Right lobe of liver (tissue), 6 donors: ENCODE results near the gene MAP3K12. TPM values are rescaled to one million over a fixed set of nuclear protein-coding genes. Genes with fewer than 3 reads are reported as not detected.

ENCODE experiments used
- ATAC-seq, 4 donors: fragments of 200-7000 bp; cut with Tn5 transposase; one replicate each; pipeline ENCODE4 v1.9.1; 2020; ENCODE audit warnings: mild to moderate bottlenecking in 4 of 4, moderate library complexity in 4 of 4
- DNase-seq, 3 donors: peaks; one replicate each; pipeline ENCODE4 v3.0.0-alpha.2; 2020
- H3K27ac ChIP-seq, 3 donors: fragments of 200-600 bp; one replicate each; pipeline ENCODE4 v1.8.0; 2022
- H3K27me3 ChIP-seq, 2 donors: fragments of 200-600 bp; one replicate each; pipeline ENCODE4 v1.8.0; 2022
- H3K36me3 ChIP-seq, 4 donors: fragments of 200-600 bp; sonication (generic) in 1 of 4; one replicate each; pipeline versions ENCODE4 v1.5.1 to v1.8.0; 2017 to 2022; ENCODE audit warnings: control low read depth in 1 of 4
- H3K4me1 ChIP-seq, 4 donors: fragments of 200-600 bp; sonication (generic) in 1 of 4; one replicate each; pipeline versions ENCODE4 v1.5.1 to v1.8.0; 2017 to 2022; ENCODE audit warnings: control low read depth in 1 of 4
- H3K4me3 ChIP-seq, 3 donors: fragments of 200-600 bp; one replicate each; pipeline ENCODE4 v1.8.0; 2022
- H3K9me3 ChIP-seq, 4 donors: fragments of 200-600 bp; sonication (generic) in 1 of 4; one replicate each; pipeline versions ENCODE4 v1.5.1 to v1.8.0; 2017 to 2022; ENCODE audit warnings: control low read depth in 1 of 4
- POLR2A ChIP-seq: fragments of 450-650 bp; IDR thresholded peaks from one replicate; pipeline ENCODE4 v1.6.1; 2017; ENCODE audit warnings: antibody characterized with exemption, mild to moderate bottlenecking
- WGBS: methylation state at CpG from one replicate; pipeline ENCODE4 v1.1.6; 2018; ENCODE audit warnings: low coverage, low lambda C conversion rate; ENCODE audit not compliant: insufficient coverage; ENCODE audit errors: missing lambda C conversion rate; 5-methylcytosine and 5-hydroxymethylcytosine counted together
- intact Hi-C, 2 donors: fragments of 100-400 bp; cut with DNase I; formaldehyde crosslinking; loops; one replicate each; pipeline versions ENCODE4 v1.11.2 to v1.14.1; 2022
- total RNA-seq, 6 experiments: library from RNA; depleted of rRNA in 2 of 6; stranded (reverse); fragments of >200 nt in 2 of 6; fragmentation: NEBNext Ultra II Directional in 3 of 6; extraction: Animal tissue kit (Norgen Biotek cat#: 25700) in 3 of 6; gene quantifications; one replicate each; pipeline versions ENCODE4 v1.1.0 to v1.2.4, GENCODE V29; 2016 to 2023
- TF ChIP-seq, protein P1 (sequence below), 4 donors: fragments of 200-600 bp in 3 of 4; fragments of 450-650 bp in 1 of 4; IDR thresholded peaks; one replicate each; pipeline versions ENCODE4 v1.5.1 to v1.8.0; 2016 to 2022; ENCODE audit warnings: antibody characterized with exemption in 4 of 4, mild to moderate bottlenecking in 2 of 4
- donor health status: DM: no; HTN: yes; CAD: no.
- donor health status: DM: no; HTN: no; CAD: no.
- donor health status: DM: no; HTN: no; CAD: no.
- donor health status: DM: no; HTN: yes; CAD: no.
- donor health status: DM: no; HTN: yes; CAD: no.

Gene MAP3K12
- total RNA-seq, 6 experiments from 2014 or later = 0.68 to 2.9 (median 1.5) TPM

GRCh38 chr12:53492188-53492587, 7.1 kb downstream of the MAP3K12 start:
- no peaks in the 10 kb centered on the region for H3K9me3 ChIP-seq
- 55% methylated on average over 8 of the region's 20 CpGs for WGBS
- intact Hi-C loops = no loop called here
- no peaks in the 10 kb centered on the region for H3K27me3 ChIP-seq
- peak in 1 of 3 donors; percentile 45 for DNase-seq
- H3K4me1 ChIP-seq = peaks cover 0 to 10% (median 0%) of the 10 kb centered on the region in 4 donors
- H3K36me3 ChIP-seq = no peaks in the 10 kb centered on the region
- peak overlapping the region; percentile 33 to 63 (median 48) for H3K4me3 ChIP-seq
- H3K27ac ChIP-seq = peak overlapping the region in 1 of 3 donors; percentile 37
- TF ChIP-seq, protein P1, sequence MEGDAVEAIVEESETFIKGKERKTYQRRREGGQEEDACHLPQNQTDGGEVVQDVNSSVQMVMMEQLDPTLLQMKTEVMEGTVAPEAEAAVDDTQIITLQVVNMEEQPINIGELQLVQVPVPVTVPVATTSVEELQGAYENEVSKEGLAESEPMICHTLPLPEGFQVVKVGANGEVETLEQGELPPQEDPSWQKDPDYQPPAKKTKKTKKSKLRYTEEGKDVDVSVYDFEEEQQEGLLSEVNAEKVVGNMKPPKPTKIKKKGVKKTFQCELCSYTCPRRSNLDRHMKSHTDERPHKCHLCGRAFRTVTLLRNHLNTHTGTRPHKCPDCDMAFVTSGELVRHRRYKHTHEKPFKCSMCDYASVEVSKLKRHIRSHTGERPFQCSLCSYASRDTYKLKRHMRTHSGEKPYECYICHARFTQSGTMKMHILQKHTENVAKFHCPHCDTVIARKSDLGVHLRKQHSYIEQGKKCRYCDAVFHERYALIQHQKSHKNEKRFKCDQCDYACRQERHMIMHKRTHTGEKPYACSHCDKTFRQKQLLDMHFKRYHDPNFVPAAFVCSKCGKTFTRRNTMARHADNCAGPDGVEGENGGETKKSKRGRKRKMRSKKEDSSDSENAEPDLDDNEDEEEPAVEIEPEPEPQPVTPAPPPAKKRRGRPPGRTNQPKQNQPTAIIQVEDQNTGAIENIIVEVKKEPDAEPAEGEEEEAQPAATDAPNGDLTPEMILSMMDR (IDR thresholded peaks at IDR 0.05) = no peak
- no peak for TF ChIP-seq POLR2A
- ATAC-seq = no peak

- DNase-seq (peak in 1 of 3 donors; percentile 15), ATAC-seq (no peak)
- Histone ChIP-seq H3K36me3 (peaks cover 0 to 8% (median 0%) of the 10 kb centered on the region in 4 donors), H3K27me3 (no peaks in the 10 kb centered on the region), H3K9me3 (no peaks in the 10 kb centered on the region), H3K4me3 (no peak overlapping the region), H3K27ac (no peak overlapping the region), H3K4me1 (peaks cover 0 to 10% (median 0%) of the 10 kb centered on the region in 4 donors)
- no peak for TF ChIP-seq POLR2A
- TF ChIP-seq, protein P1 (IDR thresholded peaks at IDR 0.05) = no peak
- intact Hi-C loops = loop anchor here in 1 of 2 donors (5.0 kb wide), 1 partner anchor 37 kb away; the partner anchor contains the start of gene PCBP2
- no CpG with 5 or more reads among the region's 5 CpGs for WGBS
Observed at GRCh38 chr12:53489242-53489864, 9.9 kb downstream of the MAP3K12 start.

- Histone ChIP-seq H3K36me3 (peaks cover 0 to 15% (median 0%) of the 10 kb centered on the region in 4 donors), H3K4me1 (no peaks in the 10 kb centered on the region), H3K27me3 (no peaks in the 10 kb centered on the region), H3K9me3 (no peaks in the 10 kb centered on the region), H3K4me3 (no peak overlapping the region), H3K27ac (no peak overlapping the region)
- DNase-seq (no peak), ATAC-seq (peak in 2 of 4 donors; percentile 2 to 4)
- WGBS = 64% methylated on average over 1 of the region's 17 CpGs
- intact Hi-C loops = loop anchor here in 1 of 2 donors (5.0 kb wide), 1 partner anchor 35 kb away; the partner anchor contains the start of gene PCBP2
- TF ChIP-seq POLR2A = no peak
- TF ChIP-seq, protein P1 (IDR thresholded peaks at IDR 0.05) = no peak
Observed at GRCh38 chr12:53486736-53487487, 12.3 kb downstream of the MAP3K12 start.

DNA sequence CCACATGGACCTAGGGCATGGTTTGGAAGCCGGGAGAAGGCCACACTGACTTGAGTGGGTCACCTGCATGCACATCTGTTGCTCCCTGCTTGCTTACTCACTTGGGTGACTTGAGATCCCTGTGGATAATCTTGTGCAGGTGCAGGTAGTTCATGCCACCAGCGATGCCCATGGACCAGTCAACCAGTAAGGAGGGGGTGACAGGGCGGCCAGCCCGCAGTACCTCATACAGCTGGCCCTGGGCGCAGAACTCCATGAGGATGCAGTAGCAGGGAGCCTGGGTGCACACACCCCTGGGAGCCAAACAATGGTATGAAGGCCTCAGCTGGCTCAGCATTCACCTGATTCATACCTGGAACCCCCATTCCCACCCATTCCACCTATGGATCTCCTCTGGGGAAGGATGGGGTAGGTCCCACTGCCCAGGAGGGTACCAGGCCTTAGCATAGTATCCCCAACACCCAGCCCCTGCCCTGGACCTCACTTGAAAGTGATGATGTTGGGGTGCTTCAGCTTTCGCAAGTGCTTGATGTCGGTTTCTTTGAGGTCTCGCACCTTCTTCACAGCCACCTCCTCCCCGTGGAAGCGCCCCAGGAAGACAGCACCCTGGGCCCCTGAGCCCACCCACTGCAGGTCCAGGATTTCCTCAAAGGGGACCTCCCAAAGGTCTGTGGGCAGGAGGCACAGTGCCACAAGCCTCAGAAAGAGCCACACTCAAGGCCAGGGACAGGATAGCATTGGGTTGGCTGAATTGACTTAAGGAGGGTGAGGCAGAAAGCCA, 13.1 kb downstream of the MAP3K12 start:
- 87% methylated on average over 3 of the region's 10 CpGs for WGBS
- no peak for DNase-seq
- Histone ChIP-seq H3K27me3 (no peaks in the 10 kb centered on the region), H3K27ac (no peak overlapping the region), H3K4me3 (no peak overlapping the region), H3K4me1 (no peaks in the 10 kb centered on the region), H3K9me3 (no peaks in the 10 kb centered on the region), H3K36me3 (peaks cover 0 to 23% (median 5%) of the 10 kb centered on the region in 4 donors)
- no peak for TF ChIP-seq POLR2A
- TF ChIP-seq, protein P1 (IDR thresholded peaks at IDR 0.05) = no peak
- intact Hi-C loops = loop anchor here in 1 of 2 donors (5.0 kb wide), 1 partner anchor 34 kb away; the partner anchor contains the start of gene PCBP2
- peak in 1 of 4 donors; percentile 9 for ATAC-seq
